GM18909 (cell line): ENCODE measurements around the gene CCNT2.
A peak's percentile ranks its signal among the peaks of the same experiment; 100 is the strongest.
"Not testable (repeated sequence)": the region's sequence is repeated elsewhere in the genome, so short reads cannot be mapped to it uniquely, and the experiment has no call there.

ENCODE experiments used
- ATAC-seq: cut with Tn5 transposase; IDR thresholded peaks from one replicate; pipeline ENCODE4 v1.9.1; 2021; ENCODE audit warnings: mild to moderate bottlenecking; ENCODE audit not compliant: unreplicated experiment, poor library complexity

CCNT2 gene

DNA sequence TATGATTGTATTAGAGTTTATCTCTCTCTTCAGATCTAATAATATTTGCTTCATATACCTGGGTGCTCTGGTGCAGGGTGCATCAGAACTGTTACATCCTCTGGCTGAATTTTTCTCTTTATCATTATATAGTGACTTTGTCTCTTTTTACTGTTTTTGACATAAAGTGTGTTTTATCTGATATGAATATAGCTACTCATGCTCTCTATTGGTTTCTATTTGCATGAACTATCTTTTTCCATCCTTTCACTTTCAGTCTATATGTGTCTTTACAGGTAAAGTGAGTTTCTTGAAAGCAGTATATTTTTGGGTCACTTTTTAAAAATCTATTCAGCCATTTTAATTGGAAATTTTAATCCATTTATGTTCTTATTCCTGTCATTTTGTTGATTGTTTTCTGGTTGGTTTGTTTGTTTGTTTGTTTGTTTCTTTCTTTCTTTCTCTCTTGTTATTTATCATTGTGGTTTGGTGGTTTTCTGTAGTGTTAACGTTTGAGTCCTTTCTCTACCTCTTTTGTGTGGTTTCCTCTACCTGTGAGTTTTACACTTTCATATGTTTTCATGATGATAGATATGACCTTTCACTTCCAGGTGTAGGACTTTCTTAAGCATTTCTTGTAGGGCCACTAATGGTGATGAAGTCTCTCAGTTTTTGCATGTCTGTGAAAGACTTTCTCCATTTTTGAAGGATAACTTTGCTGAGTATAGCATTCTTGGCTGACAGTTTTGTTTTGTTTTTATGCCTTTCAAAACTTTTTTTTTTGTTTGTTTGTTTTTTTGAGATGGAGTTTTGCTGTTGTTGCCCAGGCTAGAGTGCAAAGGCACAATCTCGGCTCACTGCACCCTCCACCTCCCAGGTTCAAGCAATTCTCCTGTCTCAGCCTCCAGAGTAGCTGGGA, 54.9 kb downstream of the CCNT2 start:
- peak; percentile 63 for ATAC-seq

DNA sequence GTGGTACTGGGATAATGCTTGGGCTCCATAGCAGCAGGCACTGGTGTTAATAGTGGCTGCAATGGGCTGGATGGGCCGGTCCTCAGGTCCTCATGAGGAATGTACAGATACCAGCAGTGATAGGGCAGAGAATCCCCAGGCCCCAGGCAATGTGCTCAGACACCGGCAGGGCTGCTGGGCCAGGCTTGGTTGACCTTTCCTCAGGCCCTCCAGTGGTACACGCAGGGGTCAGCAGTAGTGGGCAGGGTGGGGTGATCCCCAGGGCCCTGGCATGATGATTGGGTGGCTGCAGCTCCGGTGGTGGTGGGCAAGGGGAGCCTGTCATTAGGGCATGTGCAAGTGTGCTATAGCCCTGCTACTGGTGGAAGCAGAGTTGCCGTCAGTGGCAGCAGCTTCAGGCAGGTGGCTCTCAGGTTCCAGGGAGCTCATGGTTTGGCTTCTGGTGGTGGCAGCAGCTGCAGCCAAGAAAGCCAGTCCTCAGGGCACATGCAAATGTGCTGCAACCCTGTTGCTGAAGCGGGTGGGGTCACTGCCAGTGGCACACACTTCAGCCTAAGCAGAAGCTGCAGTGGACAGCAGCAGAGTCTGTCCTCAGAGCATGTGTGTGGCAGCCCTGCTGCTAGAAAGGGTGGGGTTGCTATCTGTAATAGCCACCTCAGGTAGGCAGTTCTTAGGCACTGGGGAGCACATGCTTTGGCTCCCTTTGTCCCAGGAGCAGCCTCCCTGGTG, 56.8 kb downstream of the CCNT2 start:
- ATAC-seq, result no peak

DNA sequence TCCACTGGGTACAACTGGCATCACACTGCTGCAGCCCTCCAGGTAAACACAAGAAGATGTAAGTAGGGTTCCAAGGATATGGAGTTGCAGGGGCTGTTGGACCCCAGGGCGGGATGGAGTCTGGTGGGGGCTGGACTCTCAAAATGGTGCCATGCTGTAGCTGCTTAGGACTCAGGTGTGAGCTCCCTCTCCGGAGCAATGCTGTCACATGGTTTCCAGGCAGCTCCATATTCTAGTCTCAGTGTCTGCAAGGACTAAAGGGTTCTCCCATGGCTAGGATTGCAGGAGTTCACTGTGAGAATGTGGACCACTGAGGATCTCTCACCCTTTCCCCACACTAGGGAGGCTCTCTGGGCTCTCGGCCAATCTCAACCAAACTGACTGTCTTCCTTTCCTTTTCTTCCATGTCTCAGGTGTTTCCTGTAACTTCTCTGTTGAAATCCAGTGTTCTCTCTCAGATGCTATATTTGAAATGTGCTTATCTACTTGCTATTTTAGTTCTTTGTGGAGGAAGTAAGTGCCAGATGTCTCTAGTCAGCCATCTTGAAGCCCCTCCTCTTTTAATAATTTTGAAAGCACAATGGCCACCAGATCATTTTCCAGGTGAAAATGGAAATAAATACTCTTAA, 57.6 kb downstream of the CCNT2 start:
- ATAC-seq, result no peak

DNA sequence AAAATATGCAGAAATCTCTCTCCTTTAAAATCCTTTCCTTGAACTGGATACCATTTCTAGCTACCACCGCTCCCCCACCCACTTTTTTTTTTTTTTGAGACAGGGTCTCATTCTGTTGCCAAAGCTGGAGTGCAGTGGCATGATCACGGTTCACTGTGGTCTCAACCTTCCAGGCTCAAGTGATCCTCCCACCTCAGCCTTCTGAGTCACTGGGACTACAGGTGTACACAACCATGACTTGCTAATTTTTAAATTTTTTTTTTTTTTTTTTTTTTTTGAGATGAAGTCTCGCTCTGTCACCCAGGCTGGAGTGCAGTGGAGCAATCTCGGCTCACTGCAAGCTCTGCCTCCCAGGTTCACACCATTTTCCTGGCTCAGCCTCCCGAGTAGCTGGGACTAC, 58.5 kb downstream of the CCNT2 start:
- ATAC-seq, result not testable (repeated sequence)

DNA sequence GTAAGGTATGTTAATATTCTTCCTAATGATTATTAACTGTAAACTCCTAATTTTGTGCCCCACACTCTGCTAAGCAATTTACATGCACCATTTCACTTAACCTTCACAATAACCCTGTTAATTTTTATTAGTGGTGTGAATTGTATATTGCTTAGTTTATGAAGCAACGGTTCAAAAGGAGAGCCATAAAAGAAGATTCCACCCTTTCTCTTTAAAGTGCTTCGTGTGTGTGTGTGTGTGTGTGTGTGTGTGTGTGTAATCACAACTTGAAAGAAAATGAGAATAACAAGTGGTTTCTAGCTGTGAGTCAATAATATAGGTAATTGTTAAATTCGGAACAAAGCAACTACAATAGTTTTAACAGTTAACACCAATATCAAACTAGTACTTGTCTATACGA, 60.6 kb downstream of the CCNT2 start:
- ATAC-seq, result no peak

DNA sequence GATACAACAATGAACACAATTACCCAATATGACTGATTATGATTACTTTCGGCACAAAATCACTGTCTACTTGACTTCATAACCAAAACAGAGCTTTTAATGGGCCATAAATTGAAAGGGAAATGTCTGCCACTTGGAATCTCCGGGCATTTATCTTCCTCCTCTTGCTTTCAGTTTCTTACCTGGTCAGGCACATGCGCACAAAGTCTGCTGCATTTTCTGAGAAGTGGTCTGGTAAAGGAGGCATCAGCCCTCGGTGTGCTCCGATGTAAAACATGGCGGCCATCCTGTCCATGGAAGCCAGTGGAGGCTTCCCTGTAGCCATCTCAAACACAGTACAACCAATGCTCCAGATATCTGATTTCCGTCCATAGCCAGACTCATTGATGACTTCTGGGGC, 62.0 kb downstream of the CCNT2 start:
- no peak for ATAC-seq

DNA sequence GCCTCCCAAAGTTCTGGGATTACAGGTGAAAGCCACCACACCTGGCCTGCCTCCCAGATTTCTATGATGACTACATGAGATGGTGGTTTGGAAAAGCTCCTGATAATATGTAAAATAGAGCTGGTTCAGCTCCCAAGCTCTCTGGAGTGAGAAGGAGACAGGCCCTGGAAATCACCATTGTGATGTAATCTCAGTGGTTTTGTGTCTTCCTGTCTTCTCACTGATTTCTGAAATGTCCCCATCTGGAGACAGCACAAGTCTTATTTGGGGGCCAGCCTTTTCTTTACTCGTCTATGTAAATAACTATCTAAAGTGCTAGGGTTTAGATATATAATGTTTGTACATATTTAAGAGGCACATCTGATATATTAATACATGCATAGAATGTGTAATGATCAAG, 64.0 kb downstream of the CCNT2 start:
- no peak for ATAC-seq

DNA sequence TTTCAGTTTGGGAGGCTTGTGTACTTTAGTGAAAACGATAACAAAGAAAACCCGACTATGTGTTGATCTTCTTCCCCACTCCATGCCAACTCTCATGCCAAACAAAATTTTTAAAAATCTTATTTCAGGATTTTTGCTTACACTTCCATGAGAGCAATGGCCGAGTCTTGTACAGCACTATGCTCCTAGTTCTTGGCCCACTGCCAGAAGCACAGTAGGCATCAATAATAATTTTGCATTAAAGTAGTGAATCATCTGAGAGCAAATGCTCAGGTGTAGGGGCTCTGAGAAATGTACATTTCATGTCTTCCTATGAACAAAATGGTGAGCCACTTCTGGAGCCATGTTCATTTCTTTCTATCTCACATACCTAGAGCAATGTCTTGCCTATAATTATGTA, 66.4 kb downstream of the CCNT2 start:
- no peak for ATAC-seq

DNA sequence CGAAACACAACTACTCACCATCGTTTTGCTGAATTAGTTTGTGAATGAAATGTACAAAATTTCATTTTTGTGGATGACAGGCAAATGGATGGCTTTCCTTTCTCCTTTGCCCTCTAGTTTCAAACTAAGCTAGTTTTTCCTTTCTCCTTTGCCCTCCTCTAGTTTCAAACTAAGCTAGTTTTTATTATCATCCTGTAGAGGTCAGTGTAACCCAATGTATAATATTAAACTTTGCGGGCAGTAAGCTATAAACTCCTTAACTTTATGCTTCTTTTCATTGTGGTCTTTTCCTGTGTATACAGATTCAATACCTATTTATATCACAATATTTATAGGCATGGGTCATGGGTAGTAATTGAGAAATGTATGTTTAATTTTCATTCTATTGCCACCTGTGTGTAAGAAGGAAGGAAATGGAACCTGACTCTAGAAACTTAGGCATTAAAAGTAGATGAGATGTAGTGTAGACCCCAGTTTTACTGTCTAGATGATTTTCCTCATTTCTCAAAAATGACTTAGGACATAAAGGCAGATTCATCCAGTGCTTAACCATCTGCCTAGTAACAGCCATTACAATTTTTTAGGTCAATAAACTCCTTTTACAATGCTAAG, 70.5 kb downstream of the CCNT2 start:
- ATAC-seq, result no peak

DNA sequence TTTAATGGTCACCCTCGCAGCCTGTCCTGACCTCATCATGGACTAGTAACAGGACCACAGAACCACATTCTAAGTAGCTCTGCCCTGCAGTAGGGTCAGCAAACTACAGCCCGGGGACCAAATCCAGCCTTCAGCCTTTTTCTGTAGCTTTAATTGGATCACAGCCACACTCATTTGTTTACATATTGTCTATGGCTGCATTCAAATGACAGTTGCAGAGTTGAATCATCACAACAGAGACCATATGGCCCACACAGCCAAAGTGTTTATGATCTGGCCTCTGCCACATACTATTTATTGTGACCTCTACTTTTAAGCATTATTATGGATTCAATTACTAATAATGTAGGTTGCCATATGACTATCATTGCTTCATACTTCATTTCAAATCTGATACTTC, 80.9 kb downstream of the CCNT2 start:
- ATAC-seq, result no peak

DNA sequence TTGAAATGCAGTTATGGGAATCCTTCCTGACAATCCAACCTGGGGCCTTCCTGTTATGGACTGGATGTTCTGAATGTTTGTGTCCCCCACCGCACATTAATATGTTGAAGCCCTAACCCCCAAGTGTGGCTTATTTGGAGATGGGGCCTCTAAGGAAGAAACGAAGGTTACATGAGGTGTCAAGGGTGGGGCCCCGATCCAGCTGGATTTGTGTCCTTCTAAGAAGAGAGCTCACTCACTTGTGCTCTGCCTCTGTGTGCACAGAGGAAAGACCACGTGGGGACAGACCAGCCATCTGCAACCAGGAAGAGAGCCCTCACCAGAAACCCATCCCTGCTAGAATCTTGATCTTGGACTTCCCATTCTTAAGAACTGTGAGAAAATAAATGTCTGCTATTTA, 84.2 kb downstream of the CCNT2 start:
- no peak for ATAC-seq

DNA sequence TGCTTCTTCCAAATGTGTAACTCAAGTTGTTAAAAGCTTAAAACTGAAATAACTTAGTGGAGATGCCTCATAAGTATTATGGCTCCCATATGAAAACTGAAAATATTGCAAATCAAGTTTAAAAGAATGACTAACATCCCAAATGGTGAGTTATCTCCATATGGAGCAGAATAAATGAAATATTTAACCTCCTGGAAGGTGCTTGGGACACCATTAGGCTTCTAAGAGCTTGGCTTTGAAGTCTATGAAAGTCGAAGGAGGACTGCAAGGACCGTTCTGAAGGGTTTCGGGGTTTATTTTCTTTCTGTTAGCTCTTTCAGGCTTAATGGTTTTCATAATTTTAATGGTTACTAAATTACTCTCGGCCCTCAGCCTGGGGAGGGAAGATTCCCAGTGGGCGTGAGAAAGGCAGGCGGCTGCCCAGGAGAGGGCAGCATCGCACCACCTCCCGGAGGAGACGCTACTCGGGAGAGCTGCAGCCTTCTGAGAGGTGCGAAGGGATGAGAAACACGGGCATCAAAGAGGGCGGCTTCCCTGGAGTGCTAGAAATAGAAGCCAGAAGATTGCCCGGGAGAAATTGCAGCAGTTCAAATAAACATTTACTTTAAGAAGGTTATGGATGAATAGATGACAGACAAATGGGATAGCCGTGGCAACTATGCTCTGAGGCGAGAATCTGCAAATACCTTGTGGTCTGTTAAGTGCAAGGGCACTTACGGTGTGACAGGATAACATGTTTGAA, 85.6 kb downstream of the CCNT2 start:
- peak; percentile 90 for ATAC-seq

DNA sequence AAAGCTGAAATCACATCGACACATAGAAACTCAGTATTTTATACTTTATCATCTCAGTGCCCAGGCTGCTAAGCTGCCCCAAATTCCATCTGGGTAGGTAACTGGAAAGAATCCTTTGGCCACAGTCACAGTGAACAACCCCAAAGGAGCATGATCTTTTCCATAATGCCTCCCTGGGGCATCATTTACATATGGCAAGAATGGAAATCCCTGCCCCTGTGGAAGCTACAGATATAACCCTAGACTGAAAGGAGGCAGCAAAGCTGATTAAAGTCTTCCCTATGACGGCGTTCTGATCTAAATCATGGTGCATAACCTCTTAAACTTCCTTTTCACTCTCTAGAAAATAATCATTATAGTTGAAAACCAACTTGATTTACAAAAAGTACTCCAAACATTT, 87.1 kb downstream of the CCNT2 start:
- ATAC-seq, result no peak
